ENCODE results near the gene TLDC2. TPM values are rescaled to one million over a fixed set of nuclear protein-coding genes. Genes with fewer than 3 reads are reported as not detected.

Gene TLDC2
- total RNA-seq, 1 donor from 2014 or later = 0.25 TPM

GRCh38 chr20:36855241-36855657, 20.7 kb upstream of the TLDC2 start:
- Histone ChIP-seq H3K36me3 (ENCODE audit: control insufficient read depth, insufficient read depth, low read length) (no peaks in the 10 kb centered on the region), H3K4me3 (ENCODE audit: low read depth, low read length) (no peak overlapping the region), H3K27me3 (ENCODE audit: control insufficient read depth, insufficient read depth, low read length) (no peaks in the 10 kb centered on the region)
- no peak for DNase-seq (ENCODE audit: low read depth)
- TF ChIP-seq CTCF (IDR thresholded peaks at IDR 0.05; ENCODE audit: insufficient read depth, low read length, poor library complexity, severe bottlenecking) = no peak

GRCh38 chr20:36856195-36856594, 19.7 kb upstream of the TLDC2 start:
- H3K4me3 ChIP-seq (ENCODE audit: low read depth, low read length) = no peak overlapping the region
- DNase-seq (ENCODE audit: low read depth) = no peak
- no peaks in the 10 kb centered on the region for H3K36me3 ChIP-seq (ENCODE audit: control insufficient read depth, insufficient read depth, low read length)
- no peak for TF ChIP-seq CTCF (IDR thresholded peaks at IDR 0.05; ENCODE audit: insufficient read depth, low read length, poor library complexity, severe bottlenecking)
- no peaks in the 10 kb centered on the region for H3K27me3 ChIP-seq (ENCODE audit: control insufficient read depth, insufficient read depth, low read length)

- no peak for DNase-seq (ENCODE audit: low read depth)
- Histone ChIP-seq H3K4me3 (ENCODE audit: low read depth, low read length) (no peak overlapping the region), H3K36me3 (ENCODE audit: control insufficient read depth, insufficient read depth, low read length) (no peaks in the 10 kb centered on the region), H3K27me3 (ENCODE audit: control insufficient read depth, insufficient read depth, low read length) (no peaks in the 10 kb centered on the region)
- TF ChIP-seq CTCF (IDR thresholded peaks at IDR 0.05; ENCODE audit: insufficient read depth, low read length, poor library complexity, severe bottlenecking) = no peak
Measured at GRCh38 chr20:36856691-36857635, 19.0 kb upstream of the TLDC2 start.

GRCh38 chr20:36859282-36859555, 16.7 kb upstream of the TLDC2 start:
- Histone ChIP-seq H3K4me3 (ENCODE audit: low read depth, low read length) (no peak overlapping the region), H3K36me3 (ENCODE audit: control insufficient read depth, insufficient read depth, low read length) (no peaks in the 10 kb centered on the region), H3K27me3 (ENCODE audit: control insufficient read depth, insufficient read depth, low read length) (no peaks in the 10 kb centered on the region)
- no peak for DNase-seq (ENCODE audit: low read depth)
- no peak for TF ChIP-seq CTCF (IDR thresholded peaks at IDR 0.05; ENCODE audit: insufficient read depth, low read length, poor library complexity, severe bottlenecking)

GRCh38 chr20:36859700-36860330, 16.1 kb upstream of the TLDC2 start:
- Histone ChIP-seq H3K4me3 (ENCODE audit: low read depth, low read length) (no peak overlapping the region), H3K36me3 (ENCODE audit: control insufficient read depth, insufficient read depth, low read length) (no peaks in the 10 kb centered on the region), H3K27me3 (ENCODE audit: control insufficient read depth, insufficient read depth, low read length) (no peaks in the 10 kb centered on the region)
- no peak for DNase-seq (ENCODE audit: low read depth)
- no peak for TF ChIP-seq CTCF (IDR thresholded peaks at IDR 0.05; ENCODE audit: insufficient read depth, low read length, poor library complexity, severe bottlenecking)

Measured in kidney epithelial cell (primary cell).